Liver (tissue), 9 donors: Measurements from ENCODE around the gene ANKRD60. TPM values are rescaled to one million over a fixed set of nuclear protein-coding genes. Genes with fewer than 3 reads are reported as not detected.

ENCODE experiments used
- DNase-seq: peaks from one replicate; pipeline ENCODE4 v3.0.0-alpha.2; 2017; ENCODE audit warnings: low spot score
- H3K27ac ChIP-seq, 2 donors: one replicate each; pipeline ENCODE4 v1.7.0; 2013; ENCODE audit warnings: inconsistent platforms in 2 of 2, low read length in 2 of 2, control low read depth in 1 of 2, low read depth in 1 of 2, mild to moderate bottlenecking in 1 of 2
- H3K27me3 ChIP-seq, 4 donors: one replicate each; pipeline versions ENCODE4 v1.6.1 to v1.7.0; 2013; ENCODE audit warnings: low read length in 3 of 4, inconsistent platforms in 1 of 4, mild to moderate bottlenecking in 1 of 4, moderate library complexity in 1 of 4; ENCODE audit not compliant: control insufficient read depth in 4 of 4, insufficient read depth in 4 of 4
- H3K36me3 ChIP-seq, 4 donors: one replicate each; pipeline versions ENCODE4 v1.6.1 to v1.7.0; 2013; ENCODE audit warnings: low read length in 3 of 4, mild to moderate bottlenecking in 3 of 4, low read depth in 1 of 4, moderate library complexity in 1 of 4; ENCODE audit not compliant: control insufficient read depth in 4 of 4, insufficient read depth in 3 of 4
- H3K4me1 ChIP-seq, 4 donors: one replicate each; pipeline versions ENCODE4 v1.6.1 to v1.7.0; 2013; ENCODE audit warnings: low read length in 3 of 4, mild to moderate bottlenecking in 3 of 4, moderate library complexity in 1 of 4; ENCODE audit not compliant: control insufficient read depth in 4 of 4, insufficient read depth in 4 of 4
- H3K4me3 ChIP-seq, 3 donors: one replicate each; pipeline versions ENCODE4 v1.6.1 to v1.7.0; 2013; ENCODE audit warnings: low read length in 3 of 3, control low read depth in 1 of 3, low read depth in 1 of 3, mild to moderate bottlenecking in 1 of 3
- H3K9ac ChIP-seq, 2 donors: one replicate each; pipeline ENCODE4 v1.7.0; 2013; ENCODE audit warnings: low read length in 2 of 2, mild to moderate bottlenecking in 2 of 2, moderate library complexity in 2 of 2, control low read depth in 1 of 2, low read depth in 1 of 2
- H3K9me3 ChIP-seq, 4 donors: one replicate each; pipeline versions ENCODE4 v1.6.1 to v1.7.0; 2013; ENCODE audit warnings: low read length in 3 of 4; ENCODE audit not compliant: control insufficient read depth in 4 of 4
- ATF3 ChIP-seq: IDR thresholded peaks from 2 replicates; pipeline ENCODE4 v1.6.1; 2016; ENCODE audit warnings: antibody characterized with exemption
- EGR1 ChIP-seq, 2 donors: IDR thresholded peaks; 2 replicates each; pipeline ENCODE4 v1.6.1; 2016 to 2018; ENCODE audit warnings: antibody characterized with exemption in 2 of 2, low read depth in 2 of 2
- FOXA2 ChIP-seq: IDR thresholded peaks from 2 replicates; pipeline ENCODE4 v1.6.1; 2016; ENCODE audit warnings: antibody characterized with exemption
- GABPA ChIP-seq, 2 donors: IDR thresholded peaks in 1 of 2; conservative IDR thresholded peaks in 1 of 2; 2 replicates each; pipeline ENCODE4 v1.6.1; 2016; ENCODE audit warnings: antibody characterized with exemption in 2 of 2, mild to moderate bottlenecking in 1 of 2, moderate library complexity in 1 of 2
- HNF4A ChIP-seq, 2 donors: conservative IDR thresholded peaks; 2 replicates each; pipeline ENCODE4 v1.6.1; 2016; ENCODE audit warnings: antibody characterized with exemption in 2 of 2, mild to moderate bottlenecking in 2 of 2
- JUND ChIP-seq, 2 donors: IDR thresholded peaks; 2 replicates each; pipeline ENCODE4 v1.6.1; 2016; ENCODE audit warnings: antibody characterized with exemption in 2 of 2
- RAD21 ChIP-seq, 2 donors: IDR thresholded peaks; 2 replicates each; pipeline ENCODE4 v1.6.1; 2016; ENCODE audit warnings: antibody characterized with exemption in 2 of 2, mild to moderate bottlenecking in 2 of 2
- RXRA ChIP-seq, 2 donors: IDR thresholded peaks; 2 replicates each; pipeline ENCODE4 v1.6.1; 2017 to 2018; ENCODE audit warnings: antibody characterized with exemption in 2 of 2, mild to moderate bottlenecking in 1 of 2
- SP1 ChIP-seq: IDR thresholded peaks from 2 replicates; pipeline ENCODE4 v1.6.1; 2018; ENCODE audit warnings: antibody characterized with exemption, mild to moderate bottlenecking
- TAF1 ChIP-seq: conservative IDR thresholded peaks from 2 replicates; pipeline ENCODE4 v1.6.1; 2016; ENCODE audit warnings: antibody characterized with exemption, mild to moderate bottlenecking
- YY1 ChIP-seq: IDR thresholded peaks from 2 replicates; pipeline ENCODE4 v1.6.1; 2016; ENCODE audit warnings: antibody characterized with exemption, mild to moderate bottlenecking
- WGBS: extraction: QIAGEN DNeasy Blood & Tissue Kit; methylation state at CpG from one replicate; pipeline ENCODE4 v1.1.7; 2013; 5-methylcytosine and 5-hydroxymethylcytosine counted together
- polyA plus RNA-seq, 2 donors: library from polyadenylated mRNA; stranded (reverse) in 1 of 2; unstranded in 1 of 2; fragments of 200-250 nt in 1 of 2; fragments of >200 nt in 1 of 2; fragmentation: Nextera tagmentation in 1 of 2; extraction: Ambion mirVana in 1 of 2; gene quantifications; one replicate each; pipeline versions ENCODE4 v1.2.1 to v1.2.3, GENCODE V29; 2013 to 2015
- total RNA-seq, 2 donors: library from RNA; depleted of rRNA; stranded (reverse); fragments of >200 nt; gene quantifications; one replicate each; pipeline ENCODE4 v1.2.3, GENCODE V29; 2014
- TF ChIP-seq, protein P1 (sequence below): fragments of 150-350 bp; IDR thresholded peaks from 2 replicates; pipeline ENCODE4 v1.5.1; 2017; ENCODE audit warnings: improper control_type of control experiment, low read depth, low read length; ENCODE audit not compliant: missing input control
- TF ChIP-seq, protein P2 (sequence below): IDR thresholded peaks from 2 replicates; pipeline ENCODE4 v1.6.1; 2016; ENCODE audit warnings: antibody characterized with exemption
- TF ChIP-seq, protein P3 (sequence below): IDR thresholded peaks from 2 replicates; pipeline ENCODE4 v1.6.1; 2016; ENCODE audit warnings: antibody characterized with exemption
- donor health status: healthy.
- donor health status: healthy.
- donor health status: healthy.
- donor health status: healthy.
- donor health status: healthy.

The ANKRD60 gene
- total and polyA plus RNA-seq, 4 donors = not detected

DNA sequence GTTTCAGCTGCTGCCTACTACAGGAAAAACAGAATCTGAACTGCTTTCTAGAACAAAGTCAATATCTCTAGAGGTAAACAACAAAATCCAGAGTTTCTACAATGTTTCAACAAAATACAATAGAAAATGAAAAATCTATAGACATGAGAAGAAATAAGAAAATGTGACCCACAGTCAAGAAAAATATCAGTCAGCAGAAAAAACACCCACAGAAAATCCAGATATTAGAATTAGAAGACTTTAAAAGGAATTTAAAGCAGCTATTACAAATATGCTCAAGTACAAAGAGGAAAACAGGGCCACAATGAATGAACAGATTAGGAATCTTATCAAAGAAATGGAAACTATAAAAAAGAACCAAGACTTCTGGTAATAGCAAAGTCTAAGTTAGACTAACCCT lies 26.4 kb upstream of the ANKRD60 start:
- TF ChIP-seq SP1 (no peak), YY1 (no peak), ATF3 (no peak), HNF4A (conservative IDR thresholded peaks at IDR 0.05) (no peak), EGR1 (IDR thresholded peaks at IDR 0.05; ENCODE audit: low read depth in 2 of 2) (no peak), RAD21 (IDR thresholded peaks at IDR 0.05) (no peak), RXRA (IDR thresholded peaks at IDR 0.05) (no peak), TAF1 (no peak), GABPA (IDR thresholded peaks at IDR 0.05 in 1 of 2, conservative IDR thresholded peaks at IDR 0.05 in 1 of 2) (no peak), FOXA2 (no peak)
- TF ChIP-seq, protein P1, sequence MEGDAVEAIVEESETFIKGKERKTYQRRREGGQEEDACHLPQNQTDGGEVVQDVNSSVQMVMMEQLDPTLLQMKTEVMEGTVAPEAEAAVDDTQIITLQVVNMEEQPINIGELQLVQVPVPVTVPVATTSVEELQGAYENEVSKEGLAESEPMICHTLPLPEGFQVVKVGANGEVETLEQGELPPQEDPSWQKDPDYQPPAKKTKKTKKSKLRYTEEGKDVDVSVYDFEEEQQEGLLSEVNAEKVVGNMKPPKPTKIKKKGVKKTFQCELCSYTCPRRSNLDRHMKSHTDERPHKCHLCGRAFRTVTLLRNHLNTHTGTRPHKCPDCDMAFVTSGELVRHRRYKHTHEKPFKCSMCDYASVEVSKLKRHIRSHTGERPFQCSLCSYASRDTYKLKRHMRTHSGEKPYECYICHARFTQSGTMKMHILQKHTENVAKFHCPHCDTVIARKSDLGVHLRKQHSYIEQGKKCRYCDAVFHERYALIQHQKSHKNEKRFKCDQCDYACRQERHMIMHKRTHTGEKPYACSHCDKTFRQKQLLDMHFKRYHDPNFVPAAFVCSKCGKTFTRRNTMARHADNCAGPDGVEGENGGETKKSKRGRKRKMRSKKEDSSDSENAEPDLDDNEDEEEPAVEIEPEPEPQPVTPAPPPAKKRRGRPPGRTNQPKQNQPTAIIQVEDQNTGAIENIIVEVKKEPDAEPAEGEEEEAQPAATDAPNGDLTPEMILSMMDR = no peak
- TF ChIP-seq, protein P2, sequence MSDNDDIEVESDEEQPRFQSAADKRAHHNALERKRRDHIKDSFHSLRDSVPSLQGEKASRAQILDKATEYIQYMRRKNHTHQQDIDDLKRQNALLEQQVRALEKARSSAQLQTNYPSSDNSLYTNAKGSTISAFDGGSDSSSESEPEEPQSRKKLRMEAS = no peak
- TF ChIP-seq, protein P3, sequence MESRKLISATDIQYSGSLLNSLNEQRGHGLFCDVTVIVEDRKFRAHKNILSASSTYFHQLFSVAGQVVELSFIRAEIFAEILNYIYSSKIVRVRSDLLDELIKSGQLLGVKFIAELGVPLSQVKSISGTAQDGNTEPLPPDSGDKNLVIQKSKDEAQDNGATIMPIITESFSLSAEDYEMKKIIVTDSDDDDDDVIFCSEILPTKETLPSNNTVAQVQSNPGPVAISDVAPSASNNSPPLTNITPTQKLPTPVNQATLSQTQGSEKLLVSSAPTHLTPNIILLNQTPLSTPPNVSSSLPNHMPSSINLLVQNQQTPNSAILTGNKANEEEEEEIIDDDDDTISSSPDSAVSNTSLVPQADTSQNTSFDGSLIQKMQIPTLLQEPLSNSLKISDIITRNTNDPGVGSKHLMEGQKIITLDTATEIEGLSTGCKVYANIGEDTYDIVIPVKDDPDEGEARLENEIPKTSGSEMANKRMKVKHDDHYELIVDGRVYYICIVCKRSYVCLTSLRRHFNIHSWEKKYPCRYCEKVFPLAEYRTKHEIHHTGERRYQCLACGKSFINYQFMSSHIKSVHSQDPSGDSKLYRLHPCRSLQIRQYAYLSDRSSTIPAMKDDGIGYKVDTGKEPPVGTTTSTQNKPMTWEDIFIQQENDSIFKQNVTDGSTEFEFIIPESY = no peak
- H3K4me1 ChIP-seq = no peaks in the 10 kb centered on the region
- no peak overlapping the region for H3K4me3 ChIP-seq
- H3K27me3 ChIP-seq = no peaks in the 10 kb centered on the region
- no peak overlapping the region for H3K27ac ChIP-seq
- H3K9me3 ChIP-seq = no peaks in the 10 kb centered on the region
- no peak for DNase-seq
- no peak overlapping the region for H3K9ac ChIP-seq
- no peaks in the 10 kb centered on the region for H3K36me3 ChIP-seq

DNA sequence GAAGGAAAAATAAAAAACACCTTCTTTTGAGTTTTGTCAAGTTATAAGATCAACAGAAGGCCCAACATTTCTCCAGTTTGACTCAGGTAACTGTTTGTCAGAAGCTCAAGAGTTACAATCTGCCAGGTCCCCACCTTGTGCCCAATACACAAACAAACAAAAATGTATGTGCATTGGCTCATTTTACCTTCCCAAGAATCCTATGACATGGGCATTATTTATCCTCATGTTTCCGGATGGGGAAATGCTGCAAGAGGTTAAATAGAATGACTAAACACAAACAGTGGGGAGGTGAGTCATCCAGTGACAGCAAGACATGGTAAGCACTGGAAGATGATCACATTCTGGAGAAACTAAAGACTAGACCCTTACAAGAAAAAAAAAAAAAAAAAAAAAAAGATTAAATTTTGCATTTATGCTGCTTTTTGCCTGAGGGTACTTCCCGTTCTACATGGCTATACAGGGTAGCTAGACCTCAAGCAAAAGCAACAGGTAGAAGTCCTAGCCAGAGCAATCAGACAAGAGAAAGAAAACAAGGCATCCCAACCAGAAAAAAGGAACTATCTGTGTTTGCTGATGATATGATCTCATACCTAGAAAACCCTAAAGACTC lies 23.6 kb upstream of the ANKRD60 start:
- Histone ChIP-seq H3K27ac (no peak overlapping the region), H3K4me3 (no peak overlapping the region), H3K36me3 (peaks cover 0 to 3% (median 2%) of the 10 kb centered on the region in 4 donors), H3K9me3 (no peaks in the 10 kb centered on the region), H3K4me1 (no peaks in the 10 kb centered on the region), H3K27me3 (no peaks in the 10 kb centered on the region), H3K9ac (no peak overlapping the region)
- WGBS = 83% methylated on average over 2 of the region's 2 CpGs
- no peak for DNase-seq
- TF ChIP-seq TAF1 (no peak), JUND (IDR thresholded peaks at IDR 0.05) (no peak), YY1 (no peak), SP1 (no peak), HNF4A (conservative IDR thresholded peaks at IDR 0.05) (no peak), GABPA (IDR thresholded peaks at IDR 0.05 in 1 of 2, conservative IDR thresholded peaks at IDR 0.05 in 1 of 2) (no peak), EGR1 (IDR thresholded peaks at IDR 0.05; ENCODE audit: low read depth in 2 of 2) (no peak)
